HG03196 (cell line): Measurements from ENCODE around the gene TGFBRAP1.

Experiments used
- ATAC-seq: cut with Tn5 transposase; IDR thresholded peaks from one replicate; pipeline ENCODE4 v1.9.1; 2021; ENCODE audit not compliant: unreplicated experiment

TGFBRAP1 gene, protein sequence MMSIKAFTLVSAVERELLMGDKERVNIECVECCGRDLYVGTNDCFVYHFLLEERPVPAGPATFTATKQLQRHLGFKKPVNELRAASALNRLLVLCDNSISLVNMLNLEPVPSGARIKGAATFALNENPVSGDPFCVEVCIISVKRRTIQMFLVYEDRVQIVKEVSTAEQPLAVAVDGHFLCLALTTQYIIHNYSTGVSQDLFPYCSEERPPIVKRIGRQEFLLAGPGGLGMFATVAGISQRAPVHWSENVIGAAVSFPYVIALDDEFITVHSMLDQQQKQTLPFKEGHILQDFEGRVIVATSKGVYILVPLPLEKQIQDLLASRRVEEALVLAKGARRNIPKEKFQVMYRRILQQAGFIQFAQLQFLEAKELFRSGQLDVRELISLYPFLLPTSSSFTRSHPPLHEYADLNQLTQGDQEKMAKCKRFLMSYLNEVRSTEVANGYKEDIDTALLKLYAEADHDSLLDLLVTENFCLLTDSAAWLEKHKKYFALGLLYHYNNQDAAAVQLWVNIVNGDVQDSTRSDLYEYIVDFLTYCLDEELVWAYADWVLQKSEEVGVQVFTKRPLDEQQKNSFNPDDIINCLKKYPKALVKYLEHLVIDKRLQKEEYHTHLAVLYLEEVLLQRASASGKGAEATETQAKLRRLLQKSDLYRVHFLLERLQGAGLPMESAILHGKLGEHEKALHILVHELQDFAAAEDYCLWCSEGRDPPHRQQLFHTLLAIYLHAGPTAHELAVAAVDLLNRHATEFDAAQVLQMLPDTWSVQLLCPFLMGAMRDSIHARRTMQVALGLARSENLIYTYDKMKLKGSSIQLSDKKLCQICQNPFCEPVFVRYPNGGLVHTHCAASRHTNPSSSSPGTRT

DNA sequence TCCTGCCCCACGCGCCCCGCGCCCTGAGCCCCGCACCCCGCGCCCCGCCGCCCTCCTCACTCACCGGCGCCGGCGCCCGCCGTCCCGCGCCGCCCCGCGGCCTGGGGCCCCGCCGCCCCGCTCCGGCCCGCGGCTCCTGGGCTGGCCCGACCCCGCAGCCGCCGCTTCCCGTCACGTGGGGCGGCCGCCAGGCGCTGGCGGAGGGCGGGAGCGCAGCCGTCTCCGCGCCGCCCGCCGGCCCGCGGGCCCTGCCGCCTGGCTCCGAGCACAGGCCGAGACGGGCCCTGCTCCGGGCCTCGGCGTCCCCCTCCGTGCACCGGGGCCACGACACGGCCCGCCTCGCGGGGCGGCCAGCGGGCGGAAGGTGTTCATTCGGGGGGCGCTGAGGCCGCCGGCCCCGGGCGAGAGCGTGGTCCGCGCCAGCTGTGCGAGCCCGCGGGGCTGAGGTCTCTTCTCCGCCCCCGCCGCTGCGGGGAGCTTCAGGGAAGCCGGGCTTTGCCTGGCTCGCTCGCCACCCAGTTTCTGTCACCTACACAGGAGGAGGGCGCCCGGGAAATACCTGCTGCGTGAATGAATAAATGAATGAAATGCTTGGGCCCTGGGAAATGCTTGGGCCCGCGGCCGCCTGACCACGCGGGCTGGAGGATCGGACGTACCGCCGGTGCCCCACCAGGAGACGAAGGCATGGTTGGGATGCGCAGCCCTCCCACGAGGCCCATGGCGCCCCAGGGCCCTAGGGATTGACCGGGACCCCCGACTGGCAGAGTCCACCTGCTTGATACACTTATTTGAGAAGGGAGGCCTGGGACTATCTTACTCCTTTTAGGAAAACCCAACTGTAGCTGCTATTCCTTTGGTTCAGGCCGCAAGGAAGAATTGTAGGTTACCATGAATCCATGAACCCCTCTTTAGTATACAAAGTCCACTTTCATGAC lies at the start of gene TGFBRAP1:
TGFBRAP1 (minus strand) TSS at position 175 of the 935 bp plus-strand sequence. CDS start 21,434 bp downstream, outside the sequence.
- peak; percentile 75 for ATAC-seq

GRCh38 chr2:105378921-105379383 lies 49.4 kb upstream of the TGFBRAP1 start:
- ATAC-seq = no peak

GRCh38 chr2:105378276-105378840 lies 48.8 kb upstream of the TGFBRAP1 start:
- no peak for ATAC-seq

- no peak for ATAC-seq
These were observed 48.3 kb upstream of the TGFBRAP1 start for GRCh38 chr2:105377871-105378270.

DNA sequence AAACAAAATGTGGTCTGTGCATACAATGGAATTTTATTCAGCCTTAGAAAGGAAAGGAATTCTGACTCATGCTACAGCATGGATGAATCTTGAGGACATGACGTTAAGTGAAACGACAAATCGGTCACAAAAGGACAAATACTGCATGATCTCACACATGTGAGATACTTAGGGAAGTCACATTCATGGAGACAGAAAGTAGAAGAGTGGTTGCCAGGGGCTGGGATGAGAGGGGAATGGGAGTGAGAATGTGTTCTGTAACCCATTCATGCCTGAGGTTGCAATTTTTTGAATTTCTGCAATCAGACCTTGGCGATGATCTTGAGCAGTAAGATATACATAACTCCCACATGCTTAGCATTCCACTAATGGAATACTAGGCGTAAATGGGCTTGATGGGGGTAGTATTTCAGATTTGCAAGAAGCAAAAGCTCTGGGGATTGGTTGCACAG lies 47.3 kb upstream of the TGFBRAP1 start:
- no peak for ATAC-seq

GRCh38 chr2:105376010-105376409 lies 46.5 kb upstream of the TGFBRAP1 start:
- ATAC-seq = no peak

GRCh38 chr2:105375001-105375561 lies 45.5 kb upstream of the TGFBRAP1 start:
- no peak for ATAC-seq

DNA sequence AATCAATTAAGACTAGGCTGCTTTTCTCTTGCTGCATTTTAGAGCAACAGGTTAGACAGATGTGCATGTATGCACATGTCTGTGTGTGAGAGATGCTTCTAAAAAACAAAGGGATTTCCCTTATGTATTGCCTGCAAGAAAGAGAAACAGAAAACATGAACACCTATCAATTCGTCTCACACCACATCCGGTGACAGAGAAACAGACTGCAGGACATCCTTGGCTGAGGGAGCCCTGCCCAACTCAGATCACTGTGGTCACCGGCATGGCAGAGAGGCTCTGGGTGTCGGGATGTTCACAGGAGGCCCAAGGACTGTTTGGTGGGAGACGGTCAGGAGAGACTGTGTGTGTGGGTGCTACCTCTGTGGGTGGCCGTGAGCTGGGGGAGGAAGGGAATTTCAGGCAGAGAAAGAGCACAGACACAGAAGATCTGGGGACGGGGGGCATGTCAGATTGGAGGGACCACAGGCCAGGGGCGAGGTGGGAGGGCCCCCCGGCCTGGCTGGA lies 44.4 kb upstream of the TGFBRAP1 start:
- peak; percentile 78 for ATAC-seq

DNA sequence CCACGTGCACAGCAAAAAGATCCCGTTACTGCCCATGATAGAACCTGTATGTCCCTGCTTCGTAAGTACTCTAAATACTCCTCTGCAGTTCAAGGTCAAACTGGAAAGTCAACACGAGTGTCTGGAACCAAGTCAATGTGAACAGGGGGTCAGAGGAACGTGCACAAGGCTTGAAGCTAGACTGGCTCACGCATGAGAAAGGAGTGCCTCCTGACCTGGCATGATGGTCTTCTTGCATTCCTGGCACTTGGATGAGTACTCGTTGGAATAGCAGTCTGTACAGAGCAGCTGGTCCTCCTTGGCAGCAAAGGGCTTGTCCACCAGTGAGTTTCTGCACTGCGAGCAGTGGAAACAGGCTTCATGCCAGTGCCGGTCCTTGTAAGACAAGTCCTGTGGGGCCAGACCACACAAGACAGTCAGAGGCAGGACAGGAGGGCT lies 43.8 kb upstream of the TGFBRAP1 start:
- peak; percentile 7 for ATAC-seq

DNA sequence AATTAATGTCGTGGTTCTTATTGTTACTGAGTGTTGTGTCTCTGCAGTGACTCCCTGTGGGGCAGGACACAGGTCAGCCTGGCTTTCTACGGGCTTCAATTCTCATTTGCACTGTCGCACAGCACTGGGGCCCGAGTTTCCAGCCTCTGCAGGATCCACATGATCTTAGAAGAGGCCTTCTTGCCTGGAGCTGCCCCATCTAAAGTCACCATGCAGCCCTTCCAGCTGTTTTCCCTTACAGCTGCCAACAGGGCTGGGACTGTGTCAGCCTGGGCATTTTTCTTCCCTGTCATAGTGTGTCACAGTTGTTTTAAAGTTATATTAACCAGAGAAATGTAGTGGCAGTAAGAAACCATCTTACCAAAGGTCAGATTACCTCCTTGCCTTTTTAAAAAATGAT lies 42.3 kb upstream of the TGFBRAP1 start:
- ATAC-seq = no peak

DNA sequence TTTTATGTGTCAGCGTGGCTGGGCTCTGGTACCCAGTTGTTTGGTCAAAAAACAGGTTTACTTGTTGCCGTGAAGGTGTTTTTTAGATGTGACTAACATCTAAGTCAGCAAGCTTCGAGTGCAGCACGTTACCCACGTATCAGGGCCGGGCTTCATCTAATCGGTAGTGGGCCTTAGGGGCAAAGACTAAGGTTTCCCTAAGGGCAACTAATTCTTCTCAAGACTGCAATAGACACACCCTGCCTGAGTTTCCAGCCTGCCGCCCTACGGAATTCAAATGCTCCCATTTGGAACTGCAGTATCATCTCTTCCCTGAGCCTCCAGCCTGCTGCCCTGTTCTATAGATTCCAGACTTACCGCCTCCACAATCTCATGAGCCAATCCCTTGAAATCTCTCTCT lies 41.6 kb upstream of the TGFBRAP1 start:
- ATAC-seq = no peak

DNA sequence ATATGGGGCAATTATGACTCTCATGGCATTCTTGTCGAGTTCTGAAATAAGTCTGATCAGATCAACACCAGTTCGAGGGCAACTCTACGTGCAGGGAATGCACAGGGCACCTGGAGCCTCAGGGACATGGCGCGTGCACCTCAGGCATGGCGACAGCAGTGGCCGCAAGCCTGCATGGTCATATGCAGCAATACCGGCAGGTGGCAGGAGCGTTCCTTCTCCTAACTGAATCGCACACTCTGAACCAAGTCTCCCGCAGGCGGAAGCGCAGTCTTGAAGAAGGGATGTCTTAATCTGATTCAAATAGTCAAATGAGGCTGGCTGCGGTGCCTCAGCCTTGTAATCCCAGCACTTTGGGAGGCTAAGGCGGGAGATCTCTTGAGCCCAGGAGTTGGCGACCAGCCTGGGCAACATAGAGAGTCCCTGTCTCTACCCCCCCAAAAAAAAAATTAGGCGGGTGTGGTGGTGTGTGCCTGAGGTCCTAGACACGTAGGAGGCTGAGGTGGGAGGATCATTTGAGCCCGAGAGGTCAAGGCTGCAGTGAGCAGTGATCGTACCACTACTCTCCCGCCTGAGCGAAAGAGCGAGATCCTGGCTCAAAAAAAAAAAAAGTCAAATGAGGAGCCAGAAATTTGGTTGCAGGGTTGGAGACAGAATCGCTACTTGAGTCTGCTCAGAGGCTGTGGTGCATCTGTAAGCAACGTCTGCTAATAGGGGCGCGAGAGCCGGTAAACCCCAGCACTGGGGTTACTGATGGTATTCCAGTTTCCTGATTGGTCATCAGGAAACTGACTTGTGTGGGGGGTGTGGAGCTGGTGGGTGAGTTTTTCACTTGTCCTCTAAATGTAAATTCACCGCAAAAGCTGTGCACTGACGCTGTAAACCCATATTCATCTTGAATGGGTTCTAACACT lies 40.5 kb upstream of the TGFBRAP1 start:
- peak; percentile 94 for ATAC-seq

GRCh38 chr2:105368759-105369408 lies 39.3 kb upstream of the TGFBRAP1 start:
- ATAC-seq = no peak

DNA sequence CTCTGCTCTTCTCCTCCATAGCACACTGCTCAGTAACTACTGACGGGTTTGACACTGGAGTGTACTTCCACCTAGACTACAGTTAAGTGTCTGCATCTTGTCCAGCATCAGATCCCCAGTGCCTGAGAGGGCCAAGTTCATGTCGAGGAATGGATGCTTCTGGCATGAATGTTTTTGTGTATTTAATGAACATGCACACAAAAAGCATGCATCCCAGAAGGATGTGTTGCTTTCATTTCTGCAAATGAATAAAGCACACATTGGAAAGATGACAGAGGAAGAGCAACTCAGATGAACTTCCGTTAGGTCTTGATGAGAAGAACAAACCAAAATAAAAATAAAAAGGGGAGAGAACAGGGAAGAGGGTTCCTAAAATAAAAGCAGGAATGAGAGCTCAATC lies 35.7 kb upstream of the TGFBRAP1 start:
- ATAC-seq = no peak

- ATAC-seq = no peak
These were observed 35.1 kb upstream of the TGFBRAP1 start for GRCh38 chr2:105364436-105365139.

DNA sequence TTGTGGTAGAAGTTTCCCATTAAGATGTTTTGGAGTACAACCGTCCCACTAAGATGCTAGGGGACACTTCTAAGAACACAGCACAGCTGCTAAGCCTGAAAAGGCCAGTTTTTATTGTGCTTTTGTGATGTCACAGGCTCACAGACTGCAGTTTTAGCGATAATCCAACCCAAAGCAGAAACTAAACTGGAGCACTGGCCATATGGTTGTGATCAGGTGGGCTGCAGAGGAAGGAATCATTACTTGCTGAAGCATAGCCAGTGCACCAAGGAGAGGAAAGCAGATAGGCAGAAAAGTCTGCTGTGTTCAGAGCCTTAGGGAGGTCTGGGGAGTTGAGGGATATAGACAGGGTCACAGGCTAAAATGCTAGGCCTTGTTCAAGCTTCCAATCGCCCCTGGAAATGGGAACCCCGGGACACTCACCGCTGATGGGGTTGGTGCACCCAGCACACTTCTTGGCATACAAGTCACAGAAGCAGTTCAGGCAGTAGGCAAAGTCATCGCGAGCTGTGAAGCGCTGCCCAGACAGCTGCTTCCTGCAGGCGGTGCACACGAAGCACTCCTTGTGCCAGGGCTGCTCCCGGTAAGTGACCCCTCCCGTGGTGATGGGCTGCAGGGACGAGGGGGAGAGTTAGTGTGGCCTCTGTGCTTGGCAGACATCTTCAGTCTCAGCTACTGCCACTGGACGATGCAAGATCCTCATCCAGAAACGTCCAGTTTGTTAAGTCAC lies 33.5 kb upstream of the TGFBRAP1 start:
- no peak for ATAC-seq
